ENCODE data around the gene EEF1A2.

EEF1A2 gene

GRCh38 chr20:63527184-63527583 lies 28.3 kb upstream of the EEF1A2 start:
- DNase-seq (ENCODE audit: low read depth, low spot score), result no peak
- no peak for TF ChIP-seq POLR2AphosphoS5 (IDR thresholded peaks at IDR 0.05; ENCODE audit: borderline replicate concordance, low read depth, low read length)
- no peak for TF ChIP-seq FOXP2 (optimal IDR thresholded peaks at IDR 0.05; ENCODE audit: control extremely low read depth, extremely low read length, insufficient read depth)
- TF ChIP-seq EZH2 (IDR thresholded peaks at IDR 0.05), result no peak
- no peak overlapping the region for H3K9ac ChIP-seq (ENCODE audit: insufficient read length)
- no peak overlapping the region for H3K4me3 ChIP-seq
- peaks cover 10% of the 10 kb centered on the region; the same call in 1 of the 2 replicates for H3K36me3 ChIP-seq (ENCODE audit: insufficient read depth, low read length)
- H3K27ac ChIP-seq, result no peak overlapping the region
- H3K9me3 ChIP-seq (ENCODE audit: low read depth, low read length), result no peaks in the 10 kb centered on the region; the same call in 1 of the 2 replicates

- H3K4me3 ChIP-seq, result no peak overlapping the region
These were observed 27.1 kb upstream of the EEF1A2 start for GRCh38 chr20:63525971-63526370.

DNA sequence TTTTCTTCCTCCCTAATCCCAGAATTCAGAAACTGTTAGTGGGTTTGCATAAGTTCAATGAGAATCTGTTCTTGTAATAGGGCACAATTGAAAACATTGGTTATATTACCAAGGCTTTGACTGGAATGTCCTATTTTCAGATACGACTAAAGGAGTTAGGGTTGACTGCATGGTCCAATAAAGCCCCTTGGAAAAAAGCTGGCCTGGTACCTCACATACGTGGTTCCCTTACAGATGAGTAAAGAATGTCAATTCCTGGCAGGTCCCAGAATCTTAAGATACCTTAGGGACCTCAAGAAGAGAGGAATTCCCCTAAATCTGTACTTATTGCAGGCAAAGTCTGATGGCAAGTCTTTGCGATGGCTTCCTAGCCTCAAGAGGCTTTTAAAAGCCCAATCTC lies 26.3 kb upstream of the EEF1A2 start:
- no peak overlapping the region for H3K27ac ChIP-seq
- no peak overlapping the region for H3K4me3 ChIP-seq
- H3K9ac ChIP-seq (ENCODE audit: insufficient read length), result no peak overlapping the region
- TF ChIP-seq FOXP2 (optimal IDR thresholded peaks at IDR 0.05; ENCODE audit: control extremely low read depth, extremely low read length, insufficient read depth) (no peak), EZH2 (IDR thresholded peaks at IDR 0.05) (no peak), POLR2AphosphoS5 (IDR thresholded peaks at IDR 0.05; ENCODE audit: borderline replicate concordance, low read depth, low read length) (no peak)
- H3K9me3 ChIP-seq (ENCODE audit: low read depth, low read length), result no peaks in the 10 kb centered on the region; the same call in 1 of the 2 replicates
- DNase-seq (ENCODE audit: low read depth, low spot score), result no peak
- H3K36me3 ChIP-seq (ENCODE audit: insufficient read depth, low read length), result peaks cover 13% of the 10 kb centered on the region; the same call in 1 of the 2 replicates

More at GRCh38 chr20:63525971-63526370, 27.1 kb upstream of the EEF1A2 start:
- no peak overlapping the region for H3K9ac ChIP-seq (ENCODE audit: insufficient read length)
- no peaks in the 10 kb centered on the region; the same call in 1 of the 2 replicates for H3K9me3 ChIP-seq (ENCODE audit: low read depth, low read length)
- H3K27ac ChIP-seq, result no peak overlapping the region
- peaks cover 13% of the 10 kb centered on the region; the same call in 1 of the 2 replicates for H3K36me3 ChIP-seq (ENCODE audit: insufficient read depth, low read length)
- DNase-seq (ENCODE audit: low read depth, low spot score), result no peak
- TF ChIP-seq EZH2 (IDR thresholded peaks at IDR 0.05) (no peak), POLR2AphosphoS5 (IDR thresholded peaks at IDR 0.05; ENCODE audit: borderline replicate concordance, low read depth, low read length) (no peak), FOXP2 (optimal IDR thresholded peaks at IDR 0.05; ENCODE audit: control extremely low read depth, extremely low read length, insufficient read depth) (no peak)

DNA sequence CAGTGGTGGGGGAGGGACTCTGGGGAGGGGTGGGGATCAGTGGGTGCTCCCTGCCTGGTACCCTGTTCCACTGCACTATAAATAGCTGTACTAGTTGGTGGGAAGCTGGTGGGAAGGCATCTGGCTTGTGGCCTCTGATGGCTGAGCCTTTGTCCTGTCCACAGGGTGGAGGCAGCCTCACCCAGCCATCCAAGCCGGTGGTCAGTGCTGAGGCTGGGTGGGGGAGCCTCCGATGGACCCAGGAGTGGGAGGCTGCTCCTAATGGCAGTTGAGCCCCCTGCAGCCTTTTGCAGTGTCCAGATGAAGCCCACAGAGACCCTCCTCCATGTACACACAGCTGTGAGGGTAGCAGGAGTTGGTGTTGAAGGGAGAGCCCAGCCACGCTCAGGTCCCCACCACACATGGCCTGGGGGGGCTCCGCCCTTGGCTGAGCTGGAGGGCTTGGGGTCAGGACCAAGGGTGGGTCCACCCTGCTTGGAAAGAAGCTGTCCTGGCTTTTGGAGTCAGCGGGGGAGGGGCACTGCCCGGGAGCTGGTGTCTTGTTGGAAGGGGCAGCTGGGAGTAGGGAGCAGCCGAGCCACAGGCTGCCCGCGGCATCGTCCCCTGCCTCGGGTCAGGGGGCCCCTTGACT lies 24.2 kb upstream of the EEF1A2 start:
- Histone ChIP-seq H3K36me3 (ENCODE audit: insufficient read depth, low read length) (peaks cover 13% of the 10 kb centered on the region; the same call in 1 of the 2 replicates), H3K9me3 (ENCODE audit: low read depth, low read length) (no peaks in the 10 kb centered on the region; the same call in 1 of the 2 replicates), H3K27ac (no peak overlapping the region), H3K4me3 (no peak overlapping the region), H3K9ac (ENCODE audit: insufficient read length) (no peak overlapping the region)
- DNase-seq (ENCODE audit: low read depth, low spot score), result no peak
- TF ChIP-seq EZH2 (IDR thresholded peaks at IDR 0.05) (no peak), FOXP2 (optimal IDR thresholded peaks at IDR 0.05; ENCODE audit: control extremely low read depth, extremely low read length, insufficient read depth) (no peak), POLR2AphosphoS5 (IDR thresholded peaks at IDR 0.05; ENCODE audit: borderline replicate concordance, low read depth, low read length) (no peak)

DNA sequence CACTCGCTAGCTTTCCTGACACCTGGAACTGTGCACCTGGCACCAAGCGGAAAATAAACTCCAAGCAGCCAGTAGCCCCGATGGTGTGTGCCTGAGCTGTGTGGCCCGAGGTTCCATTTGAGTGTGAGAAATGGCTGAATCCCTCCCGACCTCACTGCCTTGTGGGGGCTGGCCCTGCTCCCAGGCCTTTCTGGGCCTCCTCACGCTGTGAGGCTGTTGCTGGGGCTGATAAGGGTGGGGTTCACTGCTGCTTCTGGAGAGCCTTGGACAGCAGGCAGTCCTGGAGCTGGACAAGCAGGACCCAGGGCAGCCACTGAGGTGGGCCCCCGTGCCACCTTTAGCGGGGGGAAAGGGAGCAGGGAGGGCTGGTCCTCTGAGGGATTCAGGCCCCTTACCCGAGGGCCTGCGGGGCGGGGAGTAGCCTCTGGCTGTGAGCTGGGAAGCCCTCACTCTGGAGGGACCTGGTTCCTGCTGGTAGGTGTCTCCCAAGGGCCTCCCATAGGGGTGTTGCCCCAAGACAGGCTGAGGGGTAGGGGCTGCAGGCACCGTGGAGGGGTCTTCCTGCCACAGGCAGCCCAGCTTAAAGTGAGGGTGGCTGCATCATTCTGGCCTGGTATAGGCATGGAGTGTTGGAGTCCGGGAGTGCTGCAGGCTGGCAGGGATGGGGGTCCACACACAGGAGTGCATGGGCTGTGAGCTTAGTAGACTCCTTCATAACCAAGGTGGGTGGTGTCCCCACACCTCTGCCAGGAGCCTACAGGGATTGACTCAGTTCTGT lies 23.4 kb upstream of the EEF1A2 start:
- no peak for DNase-seq (ENCODE audit: low read depth, low spot score)
- no peak overlapping the region for H3K27ac ChIP-seq
- H3K9me3 ChIP-seq (ENCODE audit: low read depth, low read length), result no peaks in the 10 kb centered on the region; the same call in 1 of the 2 replicates
- H3K4me3 ChIP-seq, result no peak overlapping the region
- TF ChIP-seq FOXP2 (optimal IDR thresholded peaks at IDR 0.05; ENCODE audit: control extremely low read depth, extremely low read length, insufficient read depth), result no peak
- TF ChIP-seq POLR2AphosphoS5 (IDR thresholded peaks at IDR 0.05; ENCODE audit: borderline replicate concordance, low read depth, low read length), result no peak
- TF ChIP-seq EZH2 (IDR thresholded peaks at IDR 0.05), result no peak
- H3K9ac ChIP-seq (ENCODE audit: insufficient read length), result no peak overlapping the region
- H3K36me3 ChIP-seq (ENCODE audit: insufficient read depth, low read length), result peaks cover 13% of the 10 kb centered on the region; the same call in 1 of the 2 replicates

GRCh38 chr20:63521602-63522001 lies 22.7 kb upstream of the EEF1A2 start:
- H3K9ac ChIP-seq (ENCODE audit: insufficient read length), result peak overlapping the region; percentile 81
- H3K27ac ChIP-seq, result no peak overlapping the region
- DNase-seq (ENCODE audit: low read depth, low spot score), result no peak

DNA sequence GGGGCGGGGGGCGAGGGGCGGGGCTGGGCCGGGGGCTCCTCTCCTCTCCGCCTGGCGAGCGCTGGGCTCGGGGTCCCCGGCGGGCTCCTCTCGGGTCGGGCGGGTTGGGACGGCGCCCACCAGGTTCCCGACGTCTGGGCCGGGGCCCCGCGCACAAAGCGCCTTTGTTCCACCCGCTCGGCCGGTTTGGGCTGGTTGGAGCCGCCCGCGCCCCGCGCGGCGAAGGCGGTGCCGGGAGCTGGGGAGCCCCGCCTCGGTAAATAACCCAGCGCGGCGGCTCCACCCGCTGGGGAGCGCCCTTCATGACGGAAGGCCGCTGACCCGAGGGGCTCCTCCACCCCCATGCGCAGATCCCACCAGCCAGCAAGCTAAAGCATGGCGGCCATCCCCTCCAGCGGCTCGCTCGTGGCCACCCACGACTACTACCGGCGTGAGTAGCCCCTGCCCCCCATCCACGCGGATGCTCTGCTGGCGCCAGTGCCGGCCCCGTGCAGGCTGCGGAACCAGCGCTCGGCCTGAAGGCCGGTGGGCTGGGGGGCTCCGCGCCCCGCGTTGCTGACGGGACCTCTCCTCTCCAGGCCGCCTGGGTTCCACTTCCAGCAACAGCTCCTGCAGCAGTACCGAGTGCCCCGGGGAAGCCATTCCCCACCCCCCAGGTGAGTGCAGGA lies 22.2 kb upstream of the EEF1A2 start:
- peak overlapping the region; percentile 81 for H3K9ac ChIP-seq (ENCODE audit: insufficient read length)
- H3K27ac ChIP-seq, result no peak overlapping the region; the same call in 1 of the 2 replicates
- H3K4me3 ChIP-seq, result peak overlapping the region; percentile 92
- peaks cover 13% of the 10 kb centered on the region; the same call in 1 of the 2 replicates for H3K36me3 ChIP-seq (ENCODE audit: insufficient read depth, low read length)
- TF ChIP-seq POLR2AphosphoS5 (IDR thresholded peaks at IDR 0.05; ENCODE audit: borderline replicate concordance, low read depth, low read length), result no peak
- TF ChIP-seq EZH2 (IDR thresholded peaks at IDR 0.05), result no peak
- no peak for TF ChIP-seq FOXP2 (optimal IDR thresholded peaks at IDR 0.05; ENCODE audit: control extremely low read depth, extremely low read length, insufficient read depth)
- DNase-seq (ENCODE audit: low read depth, low spot score), result no peak
- H3K9me3 ChIP-seq (ENCODE audit: low read depth, low read length), result no peaks in the 10 kb centered on the region; the same call in 1 of the 2 replicates

More at GRCh38 chr20:63521602-63522001, 22.7 kb upstream of the EEF1A2 start:
- H3K9me3 ChIP-seq (ENCODE audit: low read depth, low read length), result no peaks in the 10 kb centered on the region; the same call in 1 of the 2 replicates
- H3K36me3 ChIP-seq (ENCODE audit: insufficient read depth, low read length), result peaks cover 13% of the 10 kb centered on the region; the same call in 1 of the 2 replicates
- H3K4me3 ChIP-seq, result peak overlapping the region; percentile 92
- no peak for TF ChIP-seq EZH2 (IDR thresholded peaks at IDR 0.05)
- TF ChIP-seq FOXP2 (optimal IDR thresholded peaks at IDR 0.05; ENCODE audit: control extremely low read depth, extremely low read length, insufficient read depth), result no peak
- TF ChIP-seq POLR2AphosphoS5 (IDR thresholded peaks at IDR 0.05; ENCODE audit: borderline replicate concordance, low read depth, low read length), result no peak

Measured in SK-N-MC (cell line).